CD4-positive, alpha-beta T cell (primary cell): Measurements from ENCODE around the gene HS6ST2. TPM values are rescaled to one million over a fixed set of nuclear protein-coding genes. Genes with fewer than 3 reads are reported as not detected.

Experiments used
- ATAC-seq: fragments of 200-7000 bp; cut with Tn5 transposase; one replicate; pipeline ENCODE4 v1.10.0; 2022; ENCODE audit warnings: mild to moderate bottlenecking; ENCODE audit not compliant: poor library complexity
- CTCF ChIA-PET: fragments of 350-600 bp; sonication (Branson Sonifier 250); formaldehyde crosslinking; loops from one replicate; lab custom pipeline; 2021; ENCODE audit warnings: antibody characterized with exemption, inconsistent platforms; lab: Charles Lee
- POLR2A ChIA-PET: fragments of 350-600 bp; sonication (Branson Sonifier 250); formaldehyde crosslinking; loops from one replicate; lab custom pipeline; 2021; ENCODE audit warnings: antibody characterized with exemption, inconsistent platforms; lab: Charles Lee
- DNase-seq, 14 experiments: peaks; one replicate each; pipeline ENCODE4 v3.0.0-alpha.2; 2013 to 2020; ENCODE audit warnings: mixed read lengths in 2 of 14
- H3K27ac ChIP-seq, 2 donors: one replicate each; pipeline versions ENCODE4 v1.5.1 to v1.7.0; 2013; ENCODE audit warnings: low read length in 2 of 2, low read depth in 1 of 2, mild to moderate bottlenecking in 1 of 2
- H3K27me3 ChIP-seq, 2 experiments: 1 replicate in 1 of 2; 2 replicates in 1 of 2; pipeline versions ENCODE4 v1.6.1 to v1.7.0; 2013; ENCODE audit warnings: low read length in 2 of 2, control low read depth in 1 of 2, mild to moderate bottlenecking in 1 of 2, moderate library complexity in 1 of 2; ENCODE audit not compliant: insufficient read depth in 2 of 2, control insufficient read depth in 1 of 2
- H3K36me3 ChIP-seq: one replicate; pipeline ENCODE4 v1.6.1; 2013; ENCODE audit warnings: low read length, control low read depth; ENCODE audit not compliant: insufficient read depth
- H3K4me1 ChIP-seq: one replicate; pipeline ENCODE4 v1.6.1; 2013; ENCODE audit warnings: low read length, control low read depth; ENCODE audit not compliant: insufficient read depth
- H3K4me3 ChIP-seq: one replicate; pipeline ENCODE4 v1.5.1; 2013; ENCODE audit warnings: mild to moderate bottlenecking, low read length, moderate library complexity
- H3K9me3 ChIP-seq, 2 experiments: 1 replicate in 1 of 2; 2 replicates in 1 of 2; pipeline versions ENCODE4 v1.6.1 to v1.7.0; 2013; ENCODE audit warnings: low read length in 2 of 2, mild to moderate bottlenecking in 2 of 2, control low read depth in 1 of 2, moderate library complexity in 1 of 2; ENCODE audit not compliant: control insufficient read depth in 1 of 2, insufficient read depth in 1 of 2
- H3K27ac Mint-ChIP-seq: one replicate; pipeline ENCODE4 v1.8.0; 2020; ENCODE audit warnings: mixed read lengths
- H3K27me3 Mint-ChIP-seq: one replicate; pipeline ENCODE4 v1.8.0; 2021; ENCODE audit warnings: mixed read lengths
- H3K36me3 Mint-ChIP-seq: one replicate; pipeline ENCODE4 v1.8.0; 2021; ENCODE audit warnings: low read depth, mixed read lengths
- H3K4me1 Mint-ChIP-seq: one replicate; pipeline ENCODE4 v1.8.0; 2021; ENCODE audit warnings: low read depth, mixed read lengths
- H3K4me3 Mint-ChIP-seq: one replicate; pipeline ENCODE4 v1.8.0; 2020; ENCODE audit warnings: mild to moderate bottlenecking, mixed read lengths
- H3K9me3 Mint-ChIP-seq: one replicate; pipeline ENCODE4 v1.8.0; 2020; ENCODE audit warnings: mixed read lengths
- CTCF ChIP-seq: fragments of 200-600 bp; IDR thresholded peaks from one replicate; pipeline ENCODE4 v1.8.0; 2022; ENCODE audit warnings: antibody characterized with exemption, mild to moderate bottlenecking
- intact Hi-C, 2 experiments: fragments of 100-400 bp; cut with DNase I in 1 of 2; cut with micrococcal nuclease in 1 of 2; formaldehyde crosslinking; loops; one replicate each; pipeline versions ENCODE4 v1.15.1 to v1.9.0; 2023 to 2025; cut with DNase I, micrococcal nuclease
- total RNA-seq, 174 experiments: library from RNA in 2 of 174; stranded (reverse) in 2 of 174; gene quantifications; one replicate each; pipeline ENCODE4 v1.2.3 and lab custom pipeline; 2021 to 2026

HS6ST2 gene
- total RNA-seq, 2 experiments from 2014 or later = not detected

GRCh38 chrX:132968296-132968949 lies 10.0 kb upstream of the HS6ST2 start:
- POLR2A ChIA-PET = no interaction called here
- Mint-ChIP-seq H3K4me1 (no peaks in the 10 kb centered on the region), H3K36me3 (no peaks in the 10 kb centered on the region), H3K27ac (no peak overlapping the region), H3K9me3 (no peaks in the 10 kb centered on the region), H3K27me3 (peaks cover 5% of the 10 kb centered on the region), H3K4me3 (no peak overlapping the region)
- Histone ChIP-seq H3K27ac (no peak overlapping the region), H3K36me3 (no peaks in the 10 kb centered on the region), H3K4me1 (no peaks in the 10 kb centered on the region), H3K4me3 (no peak overlapping the region), H3K9me3 (no peaks in the 10 kb centered on the region), H3K27me3 (no peaks in the 10 kb centered on the region)
- DNase-seq = no peak
- intact Hi-C loops = no loop called here
- CTCF ChIA-PET = no interaction called here
- ATAC-seq = no peak
- TF ChIP-seq CTCF = no peak

GRCh38 chrX:132967049-132967448 lies 8.6 kb upstream of the HS6ST2 start:
- H3K4me3 ChIP-seq = no peak overlapping the region
- intact Hi-C loops = no loop called here
- Mint-ChIP-seq H3K27ac (no peak overlapping the region), H3K9me3 (no peaks in the 10 kb centered on the region), H3K4me1 (no peaks in the 10 kb centered on the region), H3K36me3 (no peaks in the 10 kb centered on the region), H3K4me3 (no peak overlapping the region), H3K27me3 (peaks cover 5% of the 10 kb centered on the region)
- ChIA-PET POLR2A (no interaction called here), CTCF (no interaction called here)
- H3K9me3 ChIP-seq = no peaks in the 10 kb centered on the region
- H3K4me1 ChIP-seq = no peaks in the 10 kb centered on the region
- H3K36me3 ChIP-seq = no peaks in the 10 kb centered on the region
- no peak for TF ChIP-seq CTCF
- H3K27ac ChIP-seq = no peak overlapping the region
- ATAC-seq = no peak
- DNase-seq = no peak
- H3K27me3 ChIP-seq = no peaks in the 10 kb centered on the region

GRCh38 chrX:132965461-132965860 lies 7.0 kb upstream of the HS6ST2 start:
- no peak for ATAC-seq
- CTCF ChIA-PET = interaction anchor here (1.2 kb wide), 1 partner anchor 16 kb away, joined by 3 read pairs; no protein-coding TSS in a partner anchor

More at GRCh38 chrX:132965461-132965860, 7.0 kb upstream of the HS6ST2 start:
- Histone ChIP-seq H3K27me3 (no peaks in the 10 kb centered on the region), H3K27ac (no peak overlapping the region), H3K4me3 (no peak overlapping the region), H3K9me3 (no peaks in the 10 kb centered on the region), H3K4me1 (no peaks in the 10 kb centered on the region), H3K36me3 (no peaks in the 10 kb centered on the region)
- TF ChIP-seq CTCF = no peak
- Mint-ChIP-seq H3K4me1 (no peaks in the 10 kb centered on the region), H3K9me3 (no peaks in the 10 kb centered on the region), H3K36me3 (no peaks in the 10 kb centered on the region), H3K27me3 (no peaks in the 10 kb centered on the region), H3K4me3 (no peak overlapping the region), H3K27ac (no peak overlapping the region)
- POLR2A ChIA-PET = no interaction called here
- no peak for DNase-seq
- intact Hi-C loops = no loop called here
